K562 (cell line): ENCODE results near the gene NEUROD6. TPM values are rescaled to one million over a fixed set of nuclear protein-coding genes. Genes with fewer than 3 reads are reported as not detected.

Experiments
- ATAC-seq: fragments of 200-7000 bp; cut with Tn5 transposase; 3 replicates; pipeline ENCODE4 v1.9.1; 2020; ENCODE audit warnings: moderate library complexity
- BruUV-seq: library from RNA; stranded (reverse); fragments of 400-500 nt; replicated peaks from 2 replicates; lab custom pipeline; 2021; lab: Mats Ljungman, UMichigan
- CTCF ChIA-PET: fragments of 300-600 bp; formaldehyde crosslinking; extraction: SDS; loops from one replicate; lab custom pipeline; 2021; ENCODE audit warnings: low intra/inter-chr PET ratio; lab: Yijun Ruan, JAX
- POLR2A ChIA-PET: fragments of 300-600, 350-650 bp; sonication (Branson Sonifier 250); formaldehyde crosslinking; extraction: SDS; loops from one replicate; lab custom pipeline; 2021; ENCODE audit warnings: antibody characterized with exemption, inconsistent platforms; lab: Yijun Ruan, JAX
- DNase-seq, 4 experiments: peaks; one replicate each; pipeline versions ENCODE4 v3.0.0 to v3.0.0-alpha.2; 2011 to 2018; ENCODE audit warnings: low spot score in 3 of 4, mixed read lengths in 3 of 4; ENCODE audit errors: extremely low read depth in 1 of 4
- FAIRE-seq: peaks from 2 replicates; lab custom pipeline; 2011; peaks lifted over from hg19 to GRCh38; lab: Jason Lieb, UNC
- H2AFZ ChIP-seq: 2 replicates; pipeline ENCODE4 v1.6.0; 2011; ENCODE audit warnings: low read depth, low read length, control low read depth, inconsistent platforms
- H3K27ac ChIP-seq: fragments of 200-600 bp; 3 replicates; pipeline ENCODE4 v1.8.0; 2011; ENCODE audit warnings: low read depth, mild to moderate bottlenecking, control low read depth, inconsistent platforms, low read length, moderate library complexity, mixed read lengths; ENCODE audit errors: extremely low read depth
- H3K27me3 ChIP-seq, 2 experiments: fragments of 300-600 bp in 1 of 2; 2 replicates in 1 of 2; 3 replicates in 1 of 2; pipeline versions ENCODE4 v1.6.0 to v1.8.0; 2011; ENCODE audit warnings: inconsistent platforms in 2 of 2, low read length in 2 of 2, mild to moderate bottlenecking in 1 of 2, mixed read lengths in 1 of 2, moderate library complexity in 1 of 2; ENCODE audit not compliant: control insufficient read depth in 2 of 2, insufficient read depth in 2 of 2
- H3K36me3 ChIP-seq: fragments of 300-600 bp; 3 replicates; pipeline ENCODE4 v1.8.0; 2011; ENCODE audit warnings: mild to moderate bottlenecking, low read length, inconsistent platforms; ENCODE audit not compliant: control insufficient read depth, insufficient read depth
- H3K4me1 ChIP-seq, 2 experiments: fragments of 200-600 bp in 1 of 2; replicated peaks in 1 of 2; 2 replicates in 1 of 2; 3 replicates in 1 of 2; pipeline versions ENCODE4 v1.5.1 to v1.8.0; 2011; ENCODE audit warnings: inconsistent platforms in 2 of 2, low read length in 2 of 2, mild to moderate bottlenecking in 1 of 2, mixed read lengths in 1 of 2, moderate library complexity in 1 of 2; ENCODE audit not compliant: control insufficient read depth in 2 of 2, insufficient read depth in 2 of 2
- H3K4me2 ChIP-seq: 2 replicates; pipeline ENCODE4 v1.6.1; 2011; ENCODE audit warnings: low read length, control low read depth, inconsistent platforms, mixed read lengths; ENCODE audit not compliant: insufficient read depth
- H3K4me3 ChIP-seq: fragments of 200-600 bp; sonication (generic), shearing (Covaris generic); 2 replicates; pipeline ENCODE4 v1.5.1; 2016; ENCODE audit warnings: control low read depth, inconsistent platforms
- H3K79me2 ChIP-seq: fragments of 200-600 bp; 3 replicates; pipeline ENCODE4 v1.8.0; 2011; ENCODE audit warnings: low read length, inconsistent platforms; ENCODE audit not compliant: control insufficient read depth, insufficient read depth
- H3K9ac ChIP-seq, 2 experiments: 2 replicates each; pipeline versions ENCODE4 v1.6.0 to v1.6.1; 2011; ENCODE audit warnings: low read depth in 2 of 2, low read length in 2 of 2, control low read depth in 1 of 2, inconsistent platforms in 1 of 2, mild to moderate bottlenecking in 1 of 2, mixed read lengths in 1 of 2; ENCODE audit not compliant: insufficient read depth in 1 of 2
- H3K9me1 ChIP-seq: one replicate; pipeline ENCODE4 v1.6.0; 2011; ENCODE audit warnings: inconsistent platforms, mild to moderate bottlenecking, low read length, moderate library complexity; ENCODE audit not compliant: control insufficient read depth, insufficient read depth
- H3K9me3 ChIP-seq: replicated peaks from 2 replicates; pipeline ENCODE4 v1.5.1; 2011; ENCODE audit warnings: low read depth, low read length, inconsistent platforms; ENCODE audit not compliant: control insufficient read depth, insufficient read depth
- H4K20me1 ChIP-seq: replicated peaks from 2 replicates; pipeline ENCODE4 v1.6.1; 2011; ENCODE audit warnings: low read length, inconsistent platforms, mixed read lengths; ENCODE audit not compliant: control insufficient read depth, insufficient read depth
- BRD9 ChIP-seq: fragments of 450-650 bp; IDR thresholded peaks from 2 replicates; pipeline ENCODE4 v1.6.1; 2018; ENCODE audit warnings: low read depth; ENCODE audit not compliant: partially characterized antibody
- CCNT2 ChIP-seq: IDR thresholded peaks from 2 replicates; pipeline ENCODE4 v1.6.1; 2011; ENCODE audit warnings: borderline replicate concordance, low read depth, mild to moderate bottlenecking, moderate library complexity, mixed read lengths, low read length; ENCODE audit not compliant: insufficient read length; ENCODE audit errors: extremely low read depth
- EGR1 ChIP-seq: fragments of 450-650 bp; conservative IDR thresholded peaks from 2 replicates; pipeline ENCODE4 v1.6.1; 2017; ENCODE audit warnings: mild to moderate bottlenecking
- GATAD2A ChIP-seq: fragments of 450-650 bp; IDR thresholded peaks from 2 replicates; pipeline ENCODE4 v1.6.1; 2017
- HSF4 ChIP-seq: fragments of 250-450 bp; sonication (Bioruptor Pico); IDR thresholded peaks from 2 replicates; pipeline ENCODE4 v2.1.2; 2022; ENCODE audit warnings: mild to moderate bottlenecking, moderate library complexity, borderline replicate concordance
- KHSRP ChIP-seq: fragments of 450-650 bp; IDR thresholded peaks from 2 replicates; pipeline ENCODE4 v1.6.1; 2017
- NCOA1 ChIP-seq: fragments of 450-650 bp; IDR thresholded peaks from 2 replicates; pipeline ENCODE4 v1.6.1; 2016; ENCODE audit warnings: low read depth
- NFXL1 ChIP-seq: fragments of 450-650 bp; formaldehyde crosslinking; IDR thresholded peaks from 2 replicates; pipeline ENCODE4 v1.4.0; 2021; ENCODE audit warnings: mild to moderate bottlenecking
- NR1H2 ChIP-seq: sonication (generic); formaldehyde crosslinking; IDR thresholded peaks from 2 replicates; pipeline ENCODE4 v1.4.0; 2020; ENCODE audit warnings: mild to moderate bottlenecking, missing genetic modification reagents
- PHB2 ChIP-seq: fragments of 450-650 bp; IDR thresholded peaks from 2 replicates; pipeline ENCODE4 v1.6.1; 2017; ENCODE audit warnings: low read depth
- SRSF9 ChIP-seq: fragments of 200-400 bp; formaldehyde crosslinking; IDR thresholded peaks from 2 replicates; pipeline ENCODE4 v1.6.1; 2017; ENCODE audit warnings: low read depth, low read length, borderline replicate concordance
- WGBS: fragments of 100-300 bp; shearing (Covaris generic); methylation state at CpG from one replicate; pipeline ENCODE4 v1.1.6; 2016; ENCODE audit warnings: low coverage, mixed read lengths; ENCODE audit not compliant: insufficient coverage; ENCODE audit errors: missing lambda C conversion rate; 5-methylcytosine and 5-hydroxymethylcytosine counted together
- in situ Hi-C: fragments of 300-500 bp; cut with MboI; formaldehyde crosslinking; loops from 4 replicates; pipeline ENCODE4 v1.15.0; 2018; ENCODE audit warnings: inconsistent platforms, mixed read lengths
- intact Hi-C: fragments of 100-400 bp; cut with micrococcal nuclease; formaldehyde crosslinking; loops from 2 replicates; pipeline ENCODE4 v1.14.2; 2022
- polyA plus RNA-seq, 8 experiments: library from polyadenylated mRNA; depleted of rRNA in 4 of 8; stranded (reverse) in 5 of 8; unstranded in 3 of 8; fragments of >200 nt; fragmentation: Nextera tagmentation in 2 of 8; fragmentation: Illumina TruSeq in 1 of 8; extraction: Ambion mirVana in 2 of 8; extraction: Trizol in 1 of 8; gene quantifications; 2 replicates each; pipeline versions ENCODE4 v1.2.1 to v1.2.3, GENCODE V29; 2011 to 2014; ENCODE audit warnings: inconsistent platforms in 1 of 8, missing spikeins in 1 of 8
- total RNA-seq, 7 experiments: library from RNA; depleted of rRNA in 6 of 7; stranded (reverse); fragments of >200 nt in 6 of 7; fragmentation: Illumina TruSeq in 2 of 7; extraction: Trizol in 2 of 7; gene quantifications; 2 replicates each; pipeline versions ENCODE4 v1.2.1 to v1.2.3, GENCODE V29; 2011 to 2021; ENCODE audit warnings: low replicate concordance in 1 of 7
- TF ChIP-seq, protein P1 (sequence below): fragments of 250-450 bp; sonication (Bioruptor Pico); IDR thresholded peaks from 2 replicates; pipeline ENCODE4 v1.4.0; 2020; ENCODE audit warnings: mild to moderate bottlenecking, moderate library complexity, borderline replicate concordance
- TF ChIP-seq, protein P2 (sequence below): sonication (generic); formaldehyde crosslinking; IDR thresholded peaks from 2 replicates; pipeline ENCODE4 v1.8.0; 2022; ENCODE audit warnings: mild to moderate bottlenecking, missing genetic modification reagents

NEUROD6 gene
- total and polyA plus RNA-seq, 9 of the 15 experiments (the other 6 are each of a cell fraction or from before 2014, with no cell fraction given): not detected

DNA sequence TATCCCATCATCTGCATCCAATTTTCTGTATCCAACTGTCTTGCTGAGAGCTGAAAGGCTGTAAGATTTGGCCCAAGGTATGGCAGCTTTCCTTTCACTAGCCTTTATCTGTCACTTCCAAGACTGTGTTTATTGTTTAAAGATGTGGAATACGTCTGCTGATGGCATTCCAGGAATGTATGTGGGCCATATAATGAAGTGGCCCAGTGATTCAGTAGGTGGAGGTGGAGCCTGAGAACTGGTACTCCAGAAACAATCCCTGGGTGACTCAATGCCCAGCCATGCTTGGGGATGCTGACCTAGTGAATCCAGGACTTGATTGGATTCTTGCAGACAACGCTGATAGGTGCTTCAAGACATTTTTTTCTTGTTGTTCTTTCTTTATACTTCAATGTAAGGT is 13.5 kb downstream of the NEUROD6 start (continued):
- TF ChIP-seq NFXL1 (CRISPR knock-in tag) (no peak), NCOA1 (no peak), EGR1 (no peak), KHSRP (no peak), GATAD2A (no peak), NR1H2 (CRISPR knock-in tag) (no peak), PHB2 (no peak), CCNT2 (no peak)
- TF ChIP-seq, protein P1, sequence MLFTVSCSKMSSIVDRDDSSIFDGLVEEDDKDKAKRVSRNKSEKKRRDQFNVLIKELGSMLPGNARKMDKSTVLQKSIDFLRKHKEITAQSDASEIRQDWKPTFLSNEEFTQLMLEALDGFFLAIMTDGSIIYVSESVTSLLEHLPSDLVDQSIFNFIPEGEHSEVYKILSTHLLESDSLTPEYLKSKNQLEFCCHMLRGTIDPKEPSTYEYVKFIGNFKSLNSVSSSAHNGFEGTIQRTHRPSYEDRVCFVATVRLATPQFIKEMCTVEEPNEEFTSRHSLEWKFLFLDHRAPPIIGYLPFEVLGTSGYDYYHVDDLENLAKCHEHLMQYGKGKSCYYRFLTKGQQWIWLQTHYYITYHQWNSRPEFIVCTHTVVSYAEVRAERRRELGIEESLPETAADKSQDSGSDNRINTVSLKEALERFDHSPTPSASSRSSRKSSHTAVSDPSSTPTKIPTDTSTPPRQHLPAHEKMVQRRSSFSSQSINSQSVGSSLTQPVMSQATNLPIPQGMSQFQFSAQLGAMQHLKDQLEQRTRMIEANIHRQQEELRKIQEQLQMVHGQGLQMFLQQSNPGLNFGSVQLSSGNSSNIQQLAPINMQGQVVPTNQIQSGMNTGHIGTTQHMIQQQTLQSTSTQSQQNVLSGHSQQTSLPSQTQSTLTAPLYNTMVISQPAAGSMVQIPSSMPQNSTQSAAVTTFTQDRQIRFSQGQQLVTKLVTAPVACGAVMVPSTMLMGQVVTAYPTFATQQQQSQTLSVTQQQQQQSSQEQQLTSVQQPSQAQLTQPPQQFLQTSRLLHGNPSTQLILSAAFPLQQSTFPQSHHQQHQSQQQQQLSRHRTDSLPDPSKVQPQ (CRISPR knock-in tag): no peak
- TF ChIP-seq, protein P2, sequence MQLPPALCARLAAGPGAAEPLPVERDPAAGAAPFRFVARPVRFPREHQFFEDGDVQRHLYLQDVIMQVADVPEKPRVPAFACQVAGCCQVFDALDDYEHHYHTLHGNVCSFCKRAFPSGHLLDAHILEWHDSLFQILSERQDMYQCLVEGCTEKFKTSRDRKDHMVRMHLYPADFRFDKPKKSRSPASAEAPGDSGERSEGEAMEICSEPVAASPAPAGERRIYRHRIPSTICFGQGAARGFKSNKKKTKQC: no peak
- TF ChIP-seq, all 486 proteins: peak for 0

DNA sequence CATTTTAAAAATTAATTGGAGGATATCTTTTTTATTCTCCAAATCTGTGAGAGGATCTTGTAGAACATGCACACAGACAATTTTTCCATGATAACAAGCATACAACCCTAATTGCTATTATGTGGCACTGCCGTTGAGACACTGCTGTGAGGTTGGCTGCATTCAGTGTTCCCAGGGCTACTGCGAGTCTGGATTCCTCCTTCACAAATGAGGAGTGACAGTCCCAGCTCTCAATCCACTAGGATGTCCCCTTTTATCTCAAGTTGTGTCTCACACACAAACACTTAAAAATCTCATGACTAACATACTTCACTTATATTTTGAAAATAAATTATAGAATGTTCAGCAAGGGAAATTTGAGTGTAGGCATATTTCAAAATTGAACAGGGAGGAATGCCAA is 14.1 kb downstream of the NEUROD6 start:
- H3K79me2 ChIP-seq: no peaks in the 10 kb centered on the region
- in situ Hi-C loops (no loop called here), intact Hi-C loops (no loop called here)
- DNase-seq (no peak), FAIRE-seq (no peak), ATAC-seq (no peak)
- H3K4me1 ChIP-seq: no peaks in the 10 kb centered on the region
- H3K9me3 ChIP-seq: no peaks in the 10 kb centered on the region
- H4K20me1 ChIP-seq: no peaks in the 10 kb centered on the region
- H2AFZ ChIP-seq: no peak overlapping the region
- WGBS: 0% methylated on average over 2 of the region's 2 CpGs
- no peak overlapping the region for H3K4me3 ChIP-seq
- ChIA-PET POLR2A (interaction anchor here (0.7 kb wide), 1 partner anchor 719 kb away, joined by 3 read pairs; no protein-coding TSS in a partner anchor), CTCF (no interaction called here)
- no peak for TF ChIP-seq SRSF9
- TF ChIP-seq HSF4 (CRISPR knock-in tag): no peak
- TF ChIP-seq BRD9: no peak
- H3K27me3 ChIP-seq: no peaks in the 10 kb centered on the region
- no peaks in the 10 kb centered on the region for H3K9me1 ChIP-seq
- no peaks in the 10 kb centered on the region for H3K36me3 ChIP-seq
- no TSS peak for BruUV-seq
- no peak overlapping the region for H3K9ac ChIP-seq
- H3K27ac ChIP-seq: no peak overlapping the region
- H3K4me2 ChIP-seq: no peak overlapping the region
